NOMO-1 treated with DMSO at 0.1 percent for 48 hours (cell line): ENCODE data around the gene CILP.
A peak's percentile ranks its signal among the peaks of the same experiment; 100 is the strongest.
"Not testable (repeated sequence)": the region's sequence is repeated elsewhere in the genome, so short reads cannot be mapped to it uniquely, and the experiment has no call there.

Experiments used
- DNase-seq: peaks from one replicate; lab custom pipeline; 2025; ENCODE audit not compliant: unreplicated experiment; lab: John Stamatoyannopoulos, UW

CILP gene

GRCh38 chr15:65210770-65211481 is at the start of gene CILP:
CILP (minus strand) TSS chr15:65211473; CDS start chr15:65209755, 1,718 bp downstream.
- no peak for DNase-seq

GRCh38 chr15:65260968-65261367 is 49.7 kb upstream of the CILP start:
- no peak for DNase-seq

GRCh38 chr15:65259367-65259797 is 48.1 kb upstream of the CILP start:
- no peak for DNase-seq

GRCh38 chr15:65258375-65259262 is 47.3 kb upstream of the CILP start:
- no peak for DNase-seq

- no peak for DNase-seq
Observed at GRCh38 chr15:65255486-65256140, 44.3 kb upstream of the CILP start.

- DNase-seq, result no peak
Observed at GRCh38 chr15:65254758-65255157, 43.5 kb upstream of the CILP start.

GRCh38 chr15:65254356-65254755 is 43.1 kb upstream of the CILP start:
- no peak for DNase-seq

- no peak for DNase-seq
Observed at GRCh38 chr15:65249641-65250040, 38.4 kb upstream of the CILP start.

- no peak for DNase-seq
Observed at GRCh38 chr15:65248511-65249255, 37.4 kb upstream of the CILP start.

- no peak for DNase-seq
Observed at GRCh38 chr15:65246939-65247338, 35.7 kb upstream of the CILP start.

GRCh38 chr15:65246026-65246714 is 34.9 kb upstream of the CILP start:
- DNase-seq, result no peak

GRCh38 chr15:65245096-65245856 is 34.0 kb upstream of the CILP start:
- no peak for DNase-seq

- DNase-seq, result no peak
Observed at GRCh38 chr15:65244638-65245037, 33.4 kb upstream of the CILP start.

- not testable (repeated sequence) for DNase-seq
Observed at GRCh38 chr15:65236443-65236842, 25.2 kb upstream of the CILP start.

GRCh38 chr15:65233696-65234095 is 22.4 kb upstream of the CILP start:
- DNase-seq, result no peak

GRCh38 chr15:65232520-65232919 is 21.2 kb upstream of the CILP start:
- no peak for DNase-seq

- DNase-seq, result no peak
Observed at GRCh38 chr15:65231306-65231705, 20.0 kb upstream of the CILP start.

GRCh38 chr15:65226901-65227300 is 15.6 kb upstream of the CILP start:
- not testable (repeated sequence) for DNase-seq

- DNase-seq, result no peak
Observed at GRCh38 chr15:65226221-65226620, 14.9 kb upstream of the CILP start.

GRCh38 chr15:65223996-65224395 is 12.7 kb upstream of the CILP start:
- peak; percentile 45 for DNase-seq
